GM18498 (cell line): ENCODE data around the gene ATP9B.
"Not testable (repeated sequence)": the region's sequence is repeated elsewhere in the genome, so short reads cannot be mapped to it uniquely, and the experiment has no call there.

Experiments
- ATAC-seq: cut with Tn5 transposase; IDR thresholded peaks from one replicate; pipeline ENCODE4 v1.9.1; 2021; ENCODE audit warnings: mild to moderate bottlenecking, moderate library complexity; ENCODE audit not compliant: unreplicated experiment

The ATP9B gene

GRCh38 chr18:79071503-79072210 lies 2.5 kb downstream of the ATP9B start:
- no peak for ATAC-seq

GRCh38 chr18:79072655-79073054 lies 3.5 kb downstream of the ATP9B start:
- not testable (repeated sequence) for ATAC-seq

GRCh38 chr18:79077181-79077580 lies 8.0 kb downstream of the ATP9B start:
- ATAC-seq = no peak

GRCh38 chr18:79078791-79079190 lies 9.6 kb downstream of the ATP9B start:
- not testable (repeated sequence) for ATAC-seq

GRCh38 chr18:79092874-79093273 lies 23.7 kb downstream of the ATP9B start:
- no peak for ATAC-seq

GRCh38 chr18:79093986-79094385 lies 24.8 kb downstream of the ATP9B start:
- no peak for ATAC-seq

- no peak for ATAC-seq
Observed at GRCh38 chr18:79095216-79095615, 26.0 kb downstream of the ATP9B start.

GRCh38 chr18:79100944-79101343 lies 31.8 kb downstream of the ATP9B start:
- ATAC-seq = no peak

GRCh38 chr18:79102886-79103285 lies 33.7 kb downstream of the ATP9B start:
- ATAC-seq = no peak

- no peak for ATAC-seq
Observed at GRCh38 chr18:79104137-79104536, 34.9 kb downstream of the ATP9B start.

GRCh38 chr18:79105455-79105854 lies 36.3 kb downstream of the ATP9B start:
- ATAC-seq = no peak

GRCh38 chr18:79106084-79106483 lies 36.9 kb downstream of the ATP9B start:
- ATAC-seq = no peak

- no peak for ATAC-seq
Observed at GRCh38 chr18:79107886-79108285, 38.7 kb downstream of the ATP9B start.

- no peak for ATAC-seq
Observed at GRCh38 chr18:79108549-79109215, 39.5 kb downstream of the ATP9B start.

- no peak for ATAC-seq
Observed at GRCh38 chr18:79111483-79111882, 42.3 kb downstream of the ATP9B start.

GRCh38 chr18:79117385-79117784 lies 48.2 kb downstream of the ATP9B start:
- no peak for ATAC-seq

GRCh38 chr18:79117788-79118187 lies 48.6 kb downstream of the ATP9B start:
- no peak for ATAC-seq

- no peak for ATAC-seq
Observed at GRCh38 chr18:79118797-79119196, 49.6 kb downstream of the ATP9B start.

- ATAC-seq = no peak
Observed at GRCh38 chr18:79121746-79122474, 52.7 kb downstream of the ATP9B start.

GRCh38 chr18:79123948-79124347 lies 54.8 kb downstream of the ATP9B start:
- no peak for ATAC-seq

GRCh38 chr18:79129120-79129519 lies 59.9 kb downstream of the ATP9B start:
- ATAC-seq = no peak

- ATAC-seq = no peak
Observed at GRCh38 chr18:79133724-79134123, 64.5 kb downstream of the ATP9B start.
